EL (cell line): ENCODE results near the gene KLHL33.

Experiments
- DNase-seq: peaks from one replicate; pipeline ENCODE4 v3.0.0-alpha.2; 2016

Gene KLHL33

DNA sequence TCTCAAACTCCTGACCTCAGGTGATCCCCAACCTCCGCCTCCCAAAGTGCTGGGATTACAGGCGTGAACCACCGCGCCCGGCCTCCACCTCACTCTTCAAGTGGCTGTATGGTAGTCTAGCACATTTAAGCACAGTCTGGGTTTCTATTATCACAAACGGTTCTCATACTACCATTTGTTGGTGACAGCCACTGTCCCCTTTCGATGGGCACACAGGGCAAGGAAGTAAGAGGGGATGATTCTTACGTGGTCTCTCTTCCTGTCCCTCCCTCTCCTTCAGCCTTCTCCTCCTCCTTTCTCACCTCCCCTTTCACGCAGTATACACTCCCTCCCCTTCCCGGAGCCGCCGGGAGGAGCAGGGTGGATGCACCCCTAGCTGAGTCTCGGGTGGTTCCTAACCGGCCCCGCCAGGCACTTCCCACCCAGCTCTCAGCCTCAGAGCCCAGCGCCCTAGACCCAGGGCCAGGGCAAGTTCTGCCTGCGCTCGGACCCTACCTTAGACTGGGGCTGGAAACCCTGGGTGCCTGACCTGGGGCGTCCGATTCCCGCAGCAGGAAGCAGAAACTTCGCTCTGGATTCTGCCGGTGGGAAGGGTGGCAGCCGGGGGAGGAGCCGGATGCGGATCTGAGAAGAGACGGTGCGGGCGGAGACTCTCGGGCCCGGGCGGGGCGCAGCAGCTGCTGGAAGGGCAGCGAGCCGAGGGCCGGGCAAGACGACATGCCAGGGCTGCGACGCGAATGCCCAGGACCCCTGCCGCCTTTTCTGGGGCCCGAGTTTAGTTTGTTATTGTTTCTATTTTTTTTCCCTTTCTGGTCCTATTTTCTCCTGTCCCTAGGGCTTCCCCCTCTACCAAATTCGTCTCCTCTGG is 22.9 kb downstream of the KLHL33 start, which contains the start of gene TEP1:
Gene TEP1, minus strand, starts transcription at position 626 of the 868 bp plus-strand sequence. CDS start 5,062 bp downstream, outside the sequence.
- peak; percentile 86 for DNase-seq

DNA sequence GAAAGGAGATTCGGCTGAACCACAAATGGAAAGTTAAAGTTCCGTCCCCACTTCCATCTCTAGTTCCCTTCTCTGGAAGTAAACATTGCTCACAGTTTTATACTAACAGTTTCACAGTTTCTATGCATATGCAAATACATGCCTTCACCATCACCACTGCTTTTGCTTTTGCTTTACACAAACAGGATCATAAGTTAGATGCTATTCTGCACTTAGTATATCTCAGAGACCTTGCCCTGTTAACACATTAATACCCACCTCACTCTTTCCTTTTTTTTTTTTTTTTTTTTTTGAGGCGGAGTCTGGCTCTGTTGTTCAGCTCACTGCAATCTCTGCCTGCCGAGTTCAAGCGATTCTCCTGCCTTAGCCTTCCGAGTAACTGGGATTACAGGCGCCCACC is 23.6 kb downstream of the KLHL33 start:
- DNase-seq = peak; percentile 13

DNA sequence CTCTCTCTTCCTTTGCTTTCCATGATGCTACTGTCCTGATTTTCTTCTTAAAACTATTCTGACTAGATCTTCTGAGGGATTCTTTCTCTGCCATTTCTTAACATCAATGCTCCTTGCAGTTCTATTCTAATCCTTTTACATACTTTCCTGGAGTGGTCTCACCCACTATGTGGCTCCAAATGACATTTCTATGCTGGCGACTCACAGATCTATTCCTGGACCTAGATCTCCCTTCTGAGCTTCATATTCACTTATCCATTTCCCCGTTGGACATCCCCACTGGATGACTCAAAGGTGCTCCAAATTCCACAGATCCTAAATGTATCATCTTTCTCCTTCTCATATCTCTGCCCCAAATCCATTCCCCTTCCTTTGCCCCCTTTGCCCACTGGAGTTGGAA is 26.7 kb downstream of the KLHL33 start:
- DNase-seq = peak; percentile 57

DNA sequence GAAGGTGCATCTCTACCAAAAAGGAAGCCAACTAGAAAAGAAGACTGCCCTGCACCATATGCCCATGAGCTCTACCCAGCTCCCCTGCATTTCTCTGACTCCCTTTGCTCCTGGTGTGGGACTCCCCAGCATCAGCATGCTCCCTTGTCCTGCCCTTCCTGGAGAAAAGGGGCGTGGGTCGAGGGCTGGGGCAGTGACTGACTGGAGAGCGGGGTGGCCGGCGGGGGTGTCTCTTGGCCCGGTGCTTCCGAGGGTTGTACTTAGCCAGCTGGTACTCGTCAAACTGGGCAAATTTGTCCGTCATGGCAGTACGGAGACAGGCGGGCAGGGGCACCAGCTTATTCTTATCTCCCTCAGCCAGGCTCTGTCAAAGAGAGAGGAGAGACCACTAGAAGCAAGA is 32.4 kb downstream of the KLHL33 start:
- no peak for DNase-seq

DNA sequence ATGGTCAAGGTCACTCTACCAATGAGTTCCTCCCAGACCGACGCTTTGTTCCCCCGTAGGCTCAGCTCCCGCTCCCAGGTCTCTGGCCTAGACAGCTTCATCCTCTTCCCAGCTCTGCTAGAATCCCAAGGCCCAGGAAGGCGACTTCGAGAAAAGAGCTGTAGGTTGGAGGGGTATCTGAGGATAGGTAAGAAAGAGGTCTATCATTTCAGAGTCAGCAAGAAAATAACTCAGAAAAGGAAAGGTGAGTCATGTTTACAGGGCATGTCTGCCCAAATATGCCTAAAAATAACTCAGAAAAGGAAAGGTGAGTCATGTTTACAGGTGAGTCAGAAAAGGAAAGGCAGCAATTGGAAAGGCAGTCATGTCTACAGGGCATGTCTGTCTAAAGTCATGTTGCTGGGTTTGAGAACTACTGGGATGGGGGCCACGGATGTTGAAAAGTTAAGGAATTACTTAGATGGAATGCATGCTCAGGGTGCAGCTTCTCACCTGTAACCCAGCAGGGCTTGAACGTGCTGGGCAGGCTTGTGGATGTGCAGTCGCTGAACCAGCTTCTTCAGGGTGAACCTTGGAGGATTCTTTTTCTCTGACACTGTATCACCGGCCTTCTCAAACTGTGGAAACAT is 34.9 kb downstream of the KLHL33 start:
- peak; percentile 14 for DNase-seq

DNA sequence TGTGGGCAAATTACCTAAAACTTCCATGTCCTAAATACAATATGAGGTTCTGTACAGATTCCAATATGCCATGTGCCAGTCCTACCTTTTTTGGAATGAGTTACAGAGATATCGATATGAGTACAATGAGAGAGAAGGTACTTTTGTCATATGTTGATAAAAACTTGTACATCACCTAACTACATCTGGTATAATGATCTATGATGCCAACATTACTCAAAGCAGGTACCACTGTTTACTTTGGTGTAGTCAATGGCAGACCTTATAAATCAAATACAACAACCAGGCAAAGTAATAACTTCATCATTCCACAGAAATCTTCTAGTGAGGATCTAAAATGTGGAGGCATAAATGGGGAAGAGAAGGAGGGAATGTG is 35.4 kb downstream of the KLHL33 start:
- no peak for DNase-seq

DNA sequence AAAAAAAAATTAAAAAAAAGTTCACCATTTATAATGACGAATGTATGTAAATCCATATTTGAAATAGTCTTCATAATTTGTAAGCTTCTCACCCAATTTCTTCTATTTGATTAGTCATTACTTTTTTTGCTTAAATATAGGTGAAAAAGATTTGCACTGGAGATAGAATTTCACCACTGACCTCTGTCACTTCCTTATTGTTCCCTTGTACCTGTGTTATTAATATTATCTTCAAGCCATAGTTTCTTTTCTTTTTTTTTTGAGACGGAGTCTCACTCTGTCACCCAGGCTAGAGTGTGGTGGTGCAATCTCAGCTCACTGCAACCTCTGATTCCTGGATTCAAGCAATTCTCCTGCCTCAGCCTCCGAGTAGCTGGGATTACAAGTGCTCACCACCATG is 38.5 kb downstream of the KLHL33 start:
- no peak for DNase-seq

DNA sequence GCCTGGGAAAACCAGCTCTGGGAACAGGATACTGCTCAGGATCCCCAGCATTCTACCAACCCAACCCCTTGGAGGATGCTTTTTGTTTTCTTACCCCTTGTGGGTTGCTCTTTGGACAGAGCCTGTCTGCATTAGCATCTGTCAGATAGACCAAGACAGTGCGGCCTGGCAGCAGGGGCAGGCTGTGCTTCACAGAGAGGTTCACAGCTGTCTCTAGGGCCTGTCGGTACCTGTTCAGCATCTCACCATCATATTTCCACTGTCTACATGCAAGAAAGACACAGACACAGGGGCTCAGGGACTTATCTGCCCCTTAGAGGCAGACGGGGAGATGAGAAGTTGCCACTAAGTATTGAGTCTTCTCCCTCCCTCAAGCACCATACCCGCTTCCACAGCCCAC is 44.5 kb downstream of the KLHL33 start:
- no peak for DNase-seq

DNA sequence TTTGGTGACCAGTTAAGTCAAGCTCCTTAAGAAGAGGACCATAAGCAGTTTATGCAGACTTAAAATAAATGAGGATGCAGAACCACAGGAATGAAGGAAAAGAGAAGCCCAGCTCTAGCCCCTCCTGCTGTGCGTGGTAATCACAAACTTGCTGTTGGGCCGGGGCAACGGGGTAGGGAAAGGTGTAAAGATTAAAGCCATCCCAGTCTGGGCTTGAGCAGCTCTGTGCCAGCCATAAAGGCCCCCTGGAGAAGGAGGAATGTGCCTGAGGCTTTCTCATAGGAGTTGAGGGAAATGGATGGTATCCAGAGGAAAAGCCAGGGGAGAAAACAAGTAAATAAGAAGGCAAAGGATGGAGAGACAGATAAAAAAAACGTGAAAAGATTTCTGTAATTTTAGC is 47.8 kb downstream of the KLHL33 start:
- DNase-seq = no peak

DNA sequence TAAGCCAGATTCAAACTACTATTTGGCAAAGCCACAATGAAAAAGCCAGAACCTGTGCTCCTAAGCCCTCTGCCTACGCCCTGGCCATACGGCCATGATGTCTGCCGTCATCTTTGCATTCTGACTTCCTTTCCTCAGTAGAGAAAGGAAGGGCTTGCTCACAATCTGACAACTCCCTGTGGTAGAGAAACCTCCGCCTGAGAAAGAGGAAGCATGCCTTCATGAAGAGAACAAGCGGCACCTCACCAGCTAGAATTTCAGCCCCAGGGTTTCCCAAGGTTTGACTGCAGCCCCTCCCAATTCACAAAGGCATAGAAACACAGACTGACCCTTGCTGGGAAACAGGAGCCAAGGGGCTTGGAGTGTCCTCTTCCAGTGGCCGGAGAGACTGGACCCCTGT is 48.4 kb downstream of the KLHL33 start:
- DNase-seq = no peak

DNA sequence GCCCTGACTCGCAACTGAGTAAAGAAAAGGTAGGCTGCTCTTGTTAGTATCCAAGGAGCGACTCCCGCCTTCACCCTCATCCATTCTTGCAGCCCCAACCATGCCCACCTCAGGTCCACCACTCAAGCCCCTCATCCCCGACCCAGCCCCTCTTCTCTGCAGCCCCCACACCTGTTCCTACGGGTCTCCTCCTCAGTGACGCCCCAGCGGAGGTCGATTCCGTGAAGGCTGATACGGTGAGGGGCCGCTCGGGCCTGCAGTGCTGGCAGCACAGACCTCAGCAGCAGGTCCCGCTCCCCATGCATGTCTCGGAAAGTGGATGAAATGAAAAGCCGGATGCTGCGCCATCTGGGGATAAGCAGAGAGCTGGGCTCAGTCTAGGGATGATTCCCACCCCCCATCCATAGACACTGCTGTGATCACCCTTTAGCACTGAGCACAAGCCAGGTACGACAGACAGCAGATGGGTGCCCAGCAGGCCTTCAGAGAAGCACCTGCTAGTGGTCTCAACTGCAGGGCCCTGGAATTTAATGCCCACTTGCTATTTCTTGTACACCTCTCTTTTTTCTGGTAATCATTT is 49.6 kb downstream of the KLHL33 start:
- no peak for DNase-seq

DNA sequence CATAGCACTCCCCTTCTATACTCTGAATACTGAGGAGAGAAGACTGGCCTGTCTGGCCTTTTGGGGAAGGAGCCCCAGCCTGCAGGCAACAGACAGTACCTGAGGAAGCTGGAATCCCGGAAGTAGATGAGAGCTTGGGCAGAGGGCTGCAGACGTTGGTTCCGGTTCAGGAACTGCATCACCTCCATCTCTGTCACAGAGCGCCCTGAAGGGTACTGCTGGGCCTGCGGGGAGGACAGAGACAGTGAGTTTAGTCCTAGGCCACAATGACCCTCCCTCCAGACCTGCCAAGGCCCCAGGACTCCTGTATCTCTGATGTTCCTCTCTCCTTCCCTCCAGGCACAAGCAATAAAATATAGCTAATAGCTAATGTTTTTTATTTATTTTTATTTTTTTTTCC is 51.1 kb downstream of the KLHL33 start:
- DNase-seq = no peak

DNA sequence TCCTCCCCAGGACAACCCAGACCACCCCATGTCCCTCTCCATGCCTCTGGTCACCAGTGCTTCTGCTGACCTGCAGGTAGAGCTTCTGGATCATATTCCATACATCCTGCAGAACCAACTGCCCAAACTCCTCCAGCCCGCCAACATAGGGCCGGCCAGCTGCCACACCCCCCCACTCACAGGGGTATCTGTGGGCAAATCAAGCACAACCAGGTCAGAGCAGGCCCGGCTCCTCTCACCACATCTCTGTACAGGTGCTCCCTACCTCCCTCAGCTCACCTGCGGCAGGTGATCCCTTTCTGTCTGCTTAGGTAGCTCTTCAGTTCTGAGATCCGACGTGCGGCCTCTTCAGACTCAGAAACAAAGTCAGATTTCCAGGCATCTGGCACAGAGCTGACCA is 51.6 kb downstream of the KLHL33 start:
- DNase-seq = no peak

DNA sequence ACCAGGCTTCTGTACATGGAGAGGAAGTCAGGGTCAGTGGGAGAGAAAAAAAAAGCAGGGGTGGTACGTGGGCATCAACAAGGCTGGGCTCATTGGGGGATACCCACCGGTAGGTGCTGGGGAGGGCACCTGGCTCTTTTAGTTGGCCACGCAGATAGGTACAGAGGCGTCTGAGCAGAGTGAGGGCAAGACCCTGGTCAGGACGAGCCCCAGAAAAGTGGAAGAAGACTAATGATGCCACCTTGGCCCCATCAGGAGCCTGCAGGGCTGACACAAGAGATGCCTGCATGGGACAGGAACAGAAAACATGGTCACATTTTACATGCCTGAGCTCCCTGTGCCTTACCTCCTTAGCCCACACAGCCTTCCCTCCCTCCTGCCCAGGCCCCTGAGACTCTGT is 52.3 kb downstream of the KLHL33 start:
- no peak for DNase-seq

DNA sequence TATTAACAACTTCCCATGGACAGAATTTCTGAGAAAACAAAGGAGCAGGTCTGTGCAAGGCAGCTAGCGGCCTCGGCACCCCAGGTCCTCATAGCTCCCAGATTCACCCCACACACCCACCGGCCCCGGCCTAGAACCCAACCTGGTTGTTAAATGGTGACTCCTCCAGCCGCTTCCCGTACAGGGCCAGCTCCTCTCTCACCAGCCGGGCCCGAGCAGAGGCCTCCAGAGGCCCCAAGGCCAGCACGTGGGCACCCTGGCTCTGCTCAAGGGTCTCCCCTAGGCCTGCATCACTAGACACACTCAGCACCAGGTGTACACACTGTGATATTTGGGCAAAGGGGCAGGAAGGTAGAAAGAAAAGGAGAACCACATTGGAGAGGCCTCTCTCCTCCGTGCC is 52.9 kb downstream of the KLHL33 start:
- DNase-seq = no peak

DNA sequence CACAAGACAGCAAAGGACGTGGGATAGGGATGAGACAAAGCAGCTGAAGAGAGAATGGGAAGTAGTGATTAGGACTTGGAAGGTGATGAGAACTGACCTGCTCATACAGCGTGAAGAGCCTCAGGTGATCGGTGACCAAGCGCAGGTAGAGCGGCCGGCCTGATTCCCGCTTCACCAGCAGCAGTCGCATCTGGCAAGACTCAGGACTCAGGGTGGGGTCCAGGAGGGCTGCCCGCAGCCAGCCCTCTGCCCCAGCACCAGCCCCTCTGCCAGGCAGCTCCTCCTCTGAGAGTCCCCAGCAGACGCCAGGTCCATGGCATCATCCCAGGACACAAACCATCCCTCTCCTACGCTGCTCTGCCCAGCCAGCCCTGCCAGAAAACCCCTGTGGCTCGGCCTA is 53.4 kb downstream of the KLHL33 start:
- no peak for DNase-seq

DNA sequence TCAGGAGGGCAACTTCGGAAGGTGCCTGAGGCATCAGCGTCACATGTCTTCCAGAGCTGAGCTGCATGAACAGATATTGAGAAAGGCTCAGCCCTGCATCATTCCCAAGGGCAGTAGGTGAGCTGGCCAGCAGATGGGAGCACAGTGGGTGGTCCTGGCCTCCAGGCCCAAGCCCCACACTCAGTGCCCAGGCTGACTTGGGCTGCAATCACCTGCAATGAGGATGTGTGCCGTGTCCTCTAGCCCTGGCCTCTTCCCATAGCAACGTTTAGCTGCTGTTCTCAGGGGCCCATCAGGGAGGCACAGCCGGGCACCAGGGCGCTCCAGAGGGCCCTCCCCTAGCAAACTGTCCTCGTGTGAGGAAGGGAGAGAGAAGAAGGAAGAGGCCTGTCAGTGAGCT is 54.6 kb downstream of the KLHL33 start:
- DNase-seq = no peak

DNA sequence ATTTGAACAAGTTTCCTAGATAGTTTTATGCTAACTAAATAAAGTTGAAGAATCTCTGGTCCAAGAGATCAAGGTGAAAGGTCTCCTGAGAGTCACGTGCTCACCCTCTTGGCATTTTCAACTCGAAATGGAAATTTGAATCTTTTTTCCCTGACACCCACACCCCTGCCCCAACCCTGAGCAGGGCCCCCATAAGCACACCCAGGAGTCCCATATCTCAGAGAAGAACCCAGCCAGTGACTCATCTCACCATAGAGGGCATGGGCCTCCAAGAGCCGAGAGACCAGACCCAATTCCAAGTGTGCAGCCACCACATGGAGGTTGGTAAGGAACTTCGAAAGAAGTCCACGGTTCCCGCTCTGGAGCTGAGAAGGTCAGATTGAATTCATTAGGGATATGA is 55.3 kb downstream of the KLHL33 start:
- DNase-seq = no peak

DNA sequence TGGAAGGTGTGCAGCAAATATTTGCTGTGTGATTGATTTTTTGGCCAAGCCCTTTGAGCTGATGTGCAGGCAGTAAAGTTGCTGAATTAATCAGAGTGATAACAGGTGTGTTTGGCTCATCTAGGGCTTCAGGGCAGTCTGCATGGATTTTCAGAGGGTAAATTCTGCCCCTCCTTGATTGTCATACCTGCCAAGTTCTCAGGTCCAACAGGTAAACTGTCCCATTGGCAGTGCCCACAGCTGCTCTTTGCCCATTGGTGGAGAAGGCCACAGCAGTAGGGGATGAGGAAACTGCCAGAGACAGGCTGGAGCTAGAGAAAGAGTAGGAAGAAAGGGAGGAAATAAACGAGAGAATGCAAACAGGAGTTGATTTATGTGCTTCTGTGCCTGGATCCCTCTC is 56.2 kb downstream of the KLHL33 start:
- no peak for DNase-seq

DNA sequence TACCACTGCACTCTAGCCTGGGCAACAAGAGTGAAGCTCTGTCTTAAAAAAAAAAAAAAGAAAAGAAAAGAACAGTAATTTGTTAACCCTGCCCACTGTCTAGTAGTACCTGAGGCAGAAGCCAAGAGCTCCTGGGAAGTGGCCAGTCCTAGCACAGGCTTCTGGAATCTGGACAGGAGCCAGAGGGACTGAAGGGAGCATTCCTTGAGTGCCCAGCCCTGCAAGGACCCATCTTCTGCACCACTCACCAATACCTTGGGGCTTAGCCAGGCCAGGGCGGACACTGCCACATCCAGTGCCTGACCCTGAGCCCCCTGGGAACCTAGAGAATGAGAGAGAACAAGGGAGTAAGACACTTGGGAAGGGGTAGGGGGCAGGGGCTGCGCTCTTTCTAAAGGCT is 58.8 kb downstream of the KLHL33 start:
- DNase-seq = no peak

DNA sequence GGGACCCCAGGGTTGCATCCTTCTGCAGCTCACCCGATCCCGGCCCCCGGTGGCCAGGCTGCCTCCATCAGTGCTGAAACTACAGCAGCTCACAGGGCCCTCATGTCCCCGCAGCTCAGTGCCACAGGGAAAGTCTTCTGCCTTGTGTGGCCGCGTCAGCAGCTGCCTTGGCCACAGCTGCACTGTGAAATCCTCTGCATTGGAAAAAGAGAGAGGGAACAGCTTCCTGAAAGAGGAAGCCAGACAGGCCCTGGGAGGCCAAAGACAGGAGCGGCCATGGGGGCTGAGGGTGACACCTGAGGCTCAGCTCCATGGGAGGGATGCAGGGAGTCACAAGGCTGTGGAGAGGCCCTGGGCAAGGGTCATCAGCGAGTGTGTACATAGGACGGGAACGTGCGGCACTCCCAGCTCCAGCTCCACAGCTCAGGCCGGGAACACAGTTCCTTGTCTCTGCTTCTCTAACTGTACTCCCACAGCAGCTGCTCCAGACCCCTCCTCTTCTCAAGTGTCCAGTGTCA is 59.8 kb downstream of the KLHL33 start:
- DNase-seq = no peak
